HG03442 (cell line): ENCODE results near the gene PMM1.
"Not testable (repeated sequence)": the region's sequence is repeated elsewhere in the genome, so short reads cannot be mapped to it uniquely, and the experiment has no call there.

ENCODE experiments used
- ATAC-seq: cut with Tn5 transposase; IDR thresholded peaks from one replicate; pipeline ENCODE4 v1.9.1; 2021; ENCODE audit warnings: mild to moderate bottlenecking, moderate library complexity; ENCODE audit not compliant: unreplicated experiment

PMM1 gene

DNA sequence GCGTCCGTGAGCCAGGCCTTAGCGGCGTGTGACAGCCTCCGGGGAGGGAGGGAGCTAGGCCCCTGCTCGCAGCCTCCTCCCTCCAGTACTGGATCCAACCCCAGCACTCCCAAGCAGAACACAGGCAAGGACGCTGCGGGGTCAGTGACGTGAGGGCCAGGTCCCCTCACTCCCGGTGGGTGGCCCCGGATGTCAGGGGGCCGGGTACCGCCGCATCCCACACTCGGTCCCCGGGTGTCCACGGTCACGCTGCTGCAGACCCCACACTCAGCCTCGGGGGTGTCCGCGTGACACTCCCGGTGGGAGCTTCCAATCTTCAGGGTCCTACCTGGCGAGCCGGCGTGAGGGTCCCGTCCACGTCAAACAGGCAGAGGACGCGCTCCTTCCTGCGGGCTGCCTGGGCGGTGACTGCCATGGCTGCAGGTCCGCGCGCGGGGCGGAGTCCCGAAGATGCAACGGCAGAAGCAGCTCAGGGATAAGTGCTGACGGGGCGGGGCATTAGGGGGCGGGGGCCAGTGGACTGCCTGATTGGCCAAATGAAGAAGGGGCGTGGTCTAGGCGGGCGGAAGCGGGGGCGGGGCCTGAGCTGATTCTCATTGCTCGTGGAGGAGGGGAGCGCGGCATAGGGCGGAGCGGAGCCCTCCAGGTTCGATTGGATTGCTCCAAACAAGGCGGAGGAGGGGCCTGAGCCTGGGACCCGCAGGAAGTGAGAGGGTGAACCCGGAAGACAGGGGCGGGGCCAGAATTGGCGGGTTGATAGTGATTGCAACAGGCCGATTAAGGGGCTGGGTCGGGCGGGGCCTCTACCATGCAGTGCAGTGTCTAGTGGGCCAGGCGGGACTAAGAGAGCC is at the start of gene PMM1:
Gene PMM1, minus strand, starts transcription at position 450 of the 851 bp plus-strand sequence. Its CDS starts 35 bp downstream, at position 415.
- ATAC-seq = peak; percentile 84

DNA sequence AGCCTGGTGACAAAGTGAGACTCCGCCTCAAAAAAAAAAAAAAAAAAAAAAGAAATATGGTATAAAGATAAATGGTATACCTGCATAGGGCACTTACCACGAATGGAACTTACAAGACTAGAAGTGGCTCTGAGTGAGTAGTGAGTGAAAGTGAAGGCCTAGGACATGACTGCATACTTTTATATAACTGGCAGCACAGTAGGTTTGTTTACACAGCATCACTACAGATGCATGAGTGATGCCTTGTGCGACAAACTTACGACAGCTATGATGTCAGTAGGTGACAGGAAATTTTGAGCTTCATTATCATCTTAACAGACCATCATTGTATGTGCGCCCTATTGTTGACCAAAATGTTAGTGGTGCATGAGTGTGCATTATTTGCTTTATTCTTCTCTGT is 49.1 kb upstream of the PMM1 start:
- ATAC-seq = no peak

DNA sequence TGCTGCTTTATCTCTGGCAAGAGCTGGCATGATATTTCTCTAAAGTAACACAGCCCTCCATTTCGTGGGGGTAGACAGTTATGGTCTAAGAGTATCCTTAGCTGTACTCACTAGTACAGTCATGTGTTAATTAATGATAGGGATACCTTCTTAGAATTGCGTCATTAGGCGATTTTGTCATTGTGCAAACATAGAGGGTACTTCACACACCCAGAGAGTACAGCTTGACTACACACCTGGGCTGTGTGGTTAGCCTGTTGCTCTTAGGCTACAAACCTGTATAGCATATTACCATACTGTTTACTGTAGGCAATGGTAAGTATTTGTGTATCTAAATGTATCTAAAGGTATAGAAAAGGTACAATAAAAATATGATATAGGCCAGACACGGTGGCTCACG is 48.5 kb upstream of the PMM1 start:
- ATAC-seq = no peak

DNA sequence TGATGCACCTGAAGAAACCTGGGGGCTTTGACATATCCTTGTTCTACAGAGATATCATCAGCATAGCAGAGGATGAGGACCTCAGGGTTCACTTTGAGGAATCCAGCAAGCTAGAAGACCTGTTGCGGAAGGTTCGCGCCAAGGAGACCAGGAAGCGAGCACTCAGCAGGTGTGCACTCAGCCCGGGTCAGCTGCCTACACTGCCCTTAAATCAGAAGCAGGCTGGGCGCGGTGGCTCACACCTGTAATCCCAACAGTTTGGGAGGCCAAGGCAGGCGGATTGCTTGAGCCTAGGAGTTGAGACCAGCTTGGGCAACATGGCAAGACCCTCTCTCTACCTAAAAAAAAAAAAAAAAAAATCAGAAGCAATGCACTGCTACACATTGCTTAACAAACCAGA is 48.0 kb upstream of the PMM1 start:
- ATAC-seq = not testable (repeated sequence)

DNA sequence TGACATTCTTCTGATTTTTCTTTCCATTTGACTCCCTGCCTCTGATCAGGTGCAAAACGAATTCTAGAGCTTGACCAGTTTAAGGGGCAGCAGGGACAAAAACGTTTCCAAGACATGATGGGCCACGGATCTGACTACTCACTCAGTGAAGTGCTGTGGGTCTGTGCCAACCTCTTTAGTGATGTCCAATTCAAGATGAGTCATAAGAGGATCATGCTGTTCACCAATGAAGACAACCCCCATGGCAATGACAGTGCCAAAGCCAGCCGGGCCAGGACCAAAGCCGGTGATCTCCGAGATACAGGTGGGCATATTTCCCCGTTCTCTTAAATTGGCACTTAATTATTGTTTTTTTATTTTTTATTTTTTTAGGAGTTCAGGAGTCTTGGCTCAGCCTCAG is 46.8 kb upstream of the PMM1 start:
- ATAC-seq = no peak

DNA sequence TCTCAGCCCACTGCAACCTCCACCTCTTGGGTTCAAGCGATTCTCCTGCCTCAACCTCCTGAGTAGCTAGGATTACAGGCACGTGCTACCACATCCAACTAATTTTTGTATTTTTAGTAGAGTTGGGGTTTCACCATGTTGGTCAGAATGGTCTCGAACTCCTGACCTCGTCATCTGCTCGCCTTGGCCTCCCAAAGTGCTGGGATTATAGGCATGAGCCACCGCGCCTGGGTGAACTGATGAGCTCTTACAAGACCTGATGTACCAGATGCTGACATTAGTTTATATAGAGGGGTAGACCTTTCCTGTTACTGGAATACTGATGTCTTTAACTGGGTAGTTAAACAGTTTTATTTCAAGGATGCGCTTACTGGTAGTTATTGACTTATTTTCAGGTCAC is 45.0 kb upstream of the PMM1 start:
- ATAC-seq = not testable (repeated sequence)

DNA sequence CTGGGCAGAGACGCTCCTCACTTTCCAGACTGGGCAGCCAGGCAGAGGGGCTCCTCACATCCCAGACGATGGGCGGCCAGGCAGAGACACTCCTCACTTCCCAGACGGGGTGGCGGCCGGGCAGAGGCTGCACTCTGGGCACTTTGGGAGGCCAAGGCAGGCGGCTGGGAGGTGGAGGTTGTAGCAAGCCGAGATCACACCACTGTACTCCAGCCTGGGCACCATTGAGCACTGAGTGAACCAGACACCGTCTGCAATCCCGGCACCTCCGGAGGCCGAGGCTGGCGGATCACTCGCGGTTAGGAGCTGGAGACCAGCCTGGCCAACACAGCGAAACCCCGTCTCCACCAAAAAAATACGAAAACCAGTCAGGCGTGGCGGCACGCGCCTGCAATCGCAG is 42.0 kb upstream of the PMM1 start:
- not testable (repeated sequence) for ATAC-seq

DNA sequence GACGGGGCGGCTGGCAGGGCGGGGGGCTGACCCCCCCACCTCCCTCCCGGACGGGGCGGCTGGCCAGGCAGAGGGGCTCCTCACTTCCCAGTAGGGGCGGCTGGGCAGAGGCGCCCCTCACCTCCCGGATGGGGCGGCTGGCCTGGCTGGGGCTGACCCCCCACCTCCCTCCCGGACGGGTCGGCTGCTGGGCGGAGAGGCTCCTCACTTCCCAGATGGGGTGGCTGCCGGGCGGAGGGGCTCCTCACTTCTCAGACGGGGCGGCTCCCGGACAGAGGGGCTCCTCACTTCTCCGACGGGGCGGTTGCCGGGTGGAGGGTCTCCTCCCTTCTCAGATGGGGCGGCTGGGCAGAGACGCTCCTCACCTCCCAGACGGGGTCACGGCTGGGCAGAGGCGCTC is 41.5 kb upstream of the PMM1 start:
- not testable (repeated sequence) for ATAC-seq

DNA sequence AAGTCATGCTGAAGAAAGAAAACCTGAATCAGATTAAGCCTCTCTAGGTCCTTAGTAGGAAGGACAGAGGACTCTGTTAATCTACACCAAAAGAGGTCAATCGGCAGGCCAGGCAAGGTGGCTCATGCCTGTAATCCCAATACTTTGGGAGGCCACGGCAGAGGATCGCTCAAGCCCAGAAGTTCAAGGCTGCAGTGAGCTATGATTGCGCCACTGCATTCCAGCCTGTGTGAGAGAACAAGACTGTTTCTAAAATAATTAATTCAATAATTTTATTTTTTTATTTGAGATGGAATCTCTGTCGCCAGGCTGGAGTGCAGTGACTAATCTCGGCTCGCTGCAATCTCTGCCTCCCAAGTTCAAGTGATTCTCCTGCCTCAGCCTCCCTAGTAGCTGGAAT is 35.9 kb upstream of the PMM1 start:
- ATAC-seq = no peak

DNA sequence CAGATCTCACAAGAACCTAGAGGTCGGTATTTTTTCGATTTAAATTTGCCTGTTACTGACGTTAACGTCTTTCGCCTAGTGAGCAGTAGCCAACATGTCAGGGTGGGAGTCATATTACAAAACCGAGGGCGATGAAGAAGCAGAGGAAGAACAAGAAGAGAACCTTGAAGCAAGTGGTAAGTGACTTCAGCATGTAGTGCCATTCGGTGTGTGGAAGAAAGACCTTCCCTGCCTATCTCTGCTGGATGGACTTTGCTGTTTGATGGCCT is 32.2 kb upstream of the PMM1 start:
- no peak for ATAC-seq

DNA sequence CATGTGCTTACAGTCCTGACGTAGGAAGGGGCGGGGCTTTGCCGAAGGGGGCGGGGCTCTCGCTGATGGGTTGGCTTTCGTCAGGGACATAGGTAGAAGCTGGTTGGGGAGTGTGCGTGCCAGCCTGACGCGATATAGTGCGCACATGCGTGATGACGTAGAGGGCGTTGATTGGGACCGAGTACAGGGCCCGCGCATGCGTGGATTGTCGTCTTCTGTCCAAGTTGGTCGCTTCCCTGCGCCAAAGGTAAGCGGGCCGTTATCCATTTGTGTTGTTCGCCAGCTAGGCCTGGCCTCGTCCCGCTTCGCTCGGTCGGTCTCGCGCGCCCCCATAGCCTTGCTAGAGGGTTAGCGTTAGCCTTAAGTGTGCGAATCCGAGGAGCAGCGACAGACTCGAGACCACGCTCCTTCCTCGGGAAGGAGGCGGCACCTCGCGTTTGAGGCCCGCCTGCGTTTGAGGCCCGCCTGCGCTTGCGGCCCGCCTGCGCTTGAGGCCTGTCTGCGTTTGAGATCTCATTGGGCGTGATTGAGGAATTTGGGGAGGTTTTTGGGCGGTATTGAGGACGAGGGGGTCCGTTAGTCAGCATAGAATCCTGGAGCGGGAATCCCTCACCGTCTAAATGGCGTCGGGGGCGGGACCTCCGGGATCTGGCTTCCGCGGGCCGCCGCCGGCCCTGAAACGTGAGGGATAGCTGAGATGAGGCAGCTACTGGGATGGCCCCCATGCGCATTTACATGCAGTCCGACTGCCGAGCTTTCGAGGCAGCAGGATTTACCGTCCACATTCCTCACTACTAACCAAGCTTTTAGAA is 31.7 kb upstream of the PMM1 start, which contains the start of gene XRCC6:
Gene XRCC6, plus strand, starts transcription at position 197 of the 812 bp plus-strand sequence. CDS start 710 bp downstream, outside the sequence.
- peak; percentile 82 for ATAC-seq

DNA sequence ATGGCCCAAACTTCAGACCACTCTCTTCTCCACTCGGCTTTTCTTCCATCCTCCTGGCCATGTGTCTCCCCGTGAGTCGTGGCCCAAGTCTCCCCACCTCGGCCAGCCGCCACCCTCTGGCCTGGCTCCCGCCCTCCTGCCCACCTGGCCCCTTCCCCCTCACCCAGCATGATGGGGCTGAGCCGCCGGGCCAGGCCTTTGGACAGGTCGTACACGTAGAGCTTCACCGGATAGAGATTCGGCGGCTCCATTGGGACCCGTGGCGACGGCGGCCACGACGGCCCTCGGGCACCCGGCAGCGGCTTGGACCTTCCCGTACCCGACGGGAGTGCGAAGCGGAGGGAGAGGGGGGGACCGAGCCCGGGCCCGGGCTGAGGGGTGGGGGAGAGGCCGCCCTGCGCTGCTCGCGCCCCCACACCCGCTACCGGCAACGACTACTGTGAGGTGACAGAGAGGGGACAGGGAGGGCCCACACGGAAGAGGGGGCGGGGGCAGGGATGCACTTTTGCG is 31.0 kb upstream of the PMM1 start, which contains the start of gene DESI1:
Gene DESI1, minus strand, starts transcription at position 455 of the 510 bp plus-strand sequence. Its CDS starts 204 bp downstream, at position 251.
- ATAC-seq = no peak

DNA sequence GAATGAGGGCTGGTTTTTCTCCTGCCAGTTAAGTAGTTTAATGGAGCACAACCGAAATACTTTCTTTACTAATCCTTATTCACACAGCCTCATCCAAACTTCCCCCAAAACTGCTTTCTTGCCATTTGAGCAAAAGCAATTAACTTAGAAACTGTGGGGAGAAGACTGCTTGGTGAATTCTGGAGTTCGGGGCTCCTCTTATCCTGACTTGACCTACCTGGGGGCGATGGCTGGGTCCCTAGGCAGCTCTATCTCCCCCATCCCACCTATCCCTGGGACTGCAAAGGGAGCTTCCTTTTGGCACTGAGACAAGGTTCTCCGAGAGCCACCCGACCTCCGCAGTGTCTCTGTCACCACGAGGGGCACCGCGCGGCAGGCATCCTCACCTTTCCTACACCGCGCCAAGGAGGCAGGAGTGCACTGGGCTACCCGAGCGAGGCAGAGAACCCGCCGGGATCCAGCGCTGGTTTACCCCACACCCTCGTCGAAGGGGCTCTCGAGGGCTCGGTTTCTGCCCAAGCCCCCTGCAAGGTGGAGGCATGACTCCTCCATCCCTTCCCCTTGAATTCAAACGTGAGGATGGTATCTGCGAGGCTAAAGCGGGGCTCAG is 30.4 kb upstream of the PMM1 start:
- ATAC-seq = no peak

DNA sequence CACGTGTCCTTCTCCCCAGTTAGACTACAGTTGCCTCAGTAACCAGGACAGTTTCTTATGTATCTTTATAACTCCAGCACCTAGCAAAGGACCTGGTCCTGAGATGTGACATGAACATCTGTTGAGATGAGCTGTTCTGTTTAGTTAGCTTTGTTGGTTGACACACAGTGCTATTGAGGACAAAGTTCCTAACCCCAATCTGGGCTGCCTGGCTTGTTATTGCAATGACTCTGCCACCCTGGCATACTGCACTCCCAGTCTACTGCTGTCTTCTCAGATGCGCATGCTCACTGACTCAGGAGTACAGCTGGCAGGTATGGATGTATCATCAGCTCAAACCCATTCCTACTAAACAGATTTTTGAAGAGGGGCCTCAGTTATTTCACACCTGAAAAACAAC is 23.8 kb upstream of the PMM1 start:
- ATAC-seq = no peak

DNA sequence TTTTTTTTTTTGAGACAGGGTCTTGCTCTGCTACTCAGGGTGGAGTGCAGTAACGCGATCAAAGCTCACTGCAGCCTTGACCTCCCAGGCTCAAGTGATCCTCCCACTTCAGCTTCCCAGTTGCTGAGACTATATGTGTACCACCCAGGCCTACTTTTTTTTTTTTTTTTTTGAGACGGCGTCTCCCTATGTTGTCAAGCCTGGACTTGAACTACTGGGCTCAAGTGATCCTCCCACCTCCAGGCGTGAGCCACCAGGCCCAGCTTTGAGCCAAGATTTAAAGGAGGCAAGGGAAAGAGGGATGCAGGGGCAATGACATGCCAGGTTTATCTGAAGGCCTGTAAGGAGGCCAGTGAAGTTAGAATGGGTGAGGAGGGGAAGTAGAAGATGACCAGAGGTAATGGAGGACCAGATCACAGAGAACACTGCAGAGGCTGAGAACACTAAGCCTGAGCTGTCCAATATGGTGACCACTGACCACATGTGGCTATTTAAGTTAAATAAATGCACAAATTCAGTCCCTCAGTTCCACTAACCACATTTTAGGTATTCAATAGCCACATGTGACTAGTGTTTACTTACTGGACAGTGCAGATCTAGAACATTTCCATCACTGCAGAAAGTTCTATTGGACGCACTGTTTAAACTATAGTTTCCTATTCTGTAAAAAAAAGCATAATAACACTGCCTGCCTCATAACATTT is 23.1 kb upstream of the PMM1 start:
- no peak for ATAC-seq

DNA sequence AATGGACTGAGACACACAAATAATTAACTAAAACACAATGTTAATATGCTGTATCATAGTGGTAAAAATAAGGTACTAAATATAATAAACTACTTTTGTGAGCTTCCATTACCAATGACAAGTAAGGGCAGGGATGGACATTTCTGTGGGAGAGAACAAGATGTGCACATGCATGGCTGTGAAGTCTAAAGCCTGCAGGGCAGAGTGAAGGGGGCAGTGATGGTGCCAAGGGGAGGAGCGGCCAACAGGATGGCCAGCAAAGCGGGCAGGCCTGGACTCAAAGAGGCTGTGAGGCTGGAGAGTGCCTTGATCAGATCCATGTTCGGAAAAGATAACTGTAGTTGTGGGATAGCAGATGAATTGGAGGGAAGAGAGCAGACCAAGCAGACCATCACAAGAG is 18.7 kb upstream of the PMM1 start:
- no peak for ATAC-seq

DNA sequence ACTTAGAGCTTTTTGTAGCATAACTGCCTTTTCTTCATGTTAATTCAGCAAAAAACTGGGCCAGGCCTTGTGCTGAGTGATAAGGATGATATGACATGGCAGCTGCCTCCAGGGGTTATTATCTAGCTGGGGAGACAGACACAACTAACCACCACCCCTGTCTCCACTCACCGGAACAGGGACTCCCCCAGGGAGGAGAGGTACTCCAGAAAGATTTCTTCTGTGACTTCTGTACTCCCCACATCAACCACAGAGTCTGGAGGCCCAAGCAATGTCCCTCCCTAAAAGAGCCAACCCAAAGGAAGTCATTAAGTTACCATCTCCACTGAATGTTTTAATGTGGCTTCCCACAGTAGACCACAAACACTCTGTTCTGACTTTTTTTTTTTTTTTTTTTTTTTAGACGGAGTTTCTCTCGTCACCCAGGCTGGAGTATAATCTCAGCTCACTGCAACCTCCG is 14.3 kb upstream of the PMM1 start:
- ATAC-seq = peak; percentile 74

DNA sequence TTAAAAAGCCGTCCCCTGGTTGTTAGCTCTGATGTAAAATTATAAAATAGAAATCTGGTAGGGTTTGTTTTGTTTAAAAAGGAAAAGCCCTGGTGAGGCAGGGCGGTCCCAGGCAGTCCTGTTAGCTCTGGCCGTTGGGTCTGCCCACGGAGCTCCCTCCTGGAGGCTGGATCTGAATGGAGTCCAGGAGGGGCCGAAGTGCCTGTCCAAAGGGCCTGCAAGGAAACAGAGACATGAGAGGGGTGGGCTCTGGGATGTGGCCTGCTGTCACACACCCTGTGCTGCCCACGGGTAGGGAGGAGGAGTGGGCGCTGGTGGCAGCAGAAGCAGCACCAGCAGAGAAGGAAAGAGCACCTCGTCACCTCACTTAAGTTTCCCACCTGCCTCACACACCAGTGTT is 11.3 kb upstream of the PMM1 start:
- ATAC-seq = no peak

DNA sequence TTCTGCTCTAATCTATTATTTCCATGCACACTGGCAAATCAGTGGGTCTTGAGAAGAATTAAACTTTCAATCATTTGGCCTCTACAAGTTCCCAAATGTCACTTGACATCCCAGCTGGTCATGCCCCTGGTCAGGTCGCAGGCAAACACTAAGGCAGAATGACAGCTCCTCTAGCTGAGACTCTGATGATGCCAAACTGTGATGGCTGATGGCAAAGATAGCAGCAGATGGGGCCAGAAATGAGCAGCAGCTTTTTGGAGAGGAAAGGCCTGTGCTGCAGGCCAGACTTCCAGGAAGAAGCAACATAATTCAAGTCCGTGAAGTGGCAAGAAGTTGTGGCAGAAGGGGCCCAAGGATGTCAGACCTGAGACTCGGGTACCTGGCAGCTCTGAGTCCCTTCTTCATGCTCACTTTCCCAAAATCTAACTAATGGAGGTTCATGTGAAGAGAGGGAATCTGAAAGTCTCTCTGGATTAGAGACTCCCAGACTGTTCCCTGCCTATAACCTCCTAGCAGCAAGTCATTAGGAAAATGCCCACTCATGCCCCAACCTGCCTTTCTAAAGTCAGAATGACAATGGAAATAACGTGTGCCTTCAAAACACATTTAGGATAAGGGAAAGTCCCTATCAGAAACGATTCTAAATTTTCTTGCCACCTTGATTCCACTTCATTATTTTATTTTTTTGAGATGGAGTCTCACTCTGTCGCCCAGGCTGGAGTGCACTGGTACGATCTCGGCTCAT is 9.4 kb upstream of the PMM1 start:
- no peak for ATAC-seq

DNA sequence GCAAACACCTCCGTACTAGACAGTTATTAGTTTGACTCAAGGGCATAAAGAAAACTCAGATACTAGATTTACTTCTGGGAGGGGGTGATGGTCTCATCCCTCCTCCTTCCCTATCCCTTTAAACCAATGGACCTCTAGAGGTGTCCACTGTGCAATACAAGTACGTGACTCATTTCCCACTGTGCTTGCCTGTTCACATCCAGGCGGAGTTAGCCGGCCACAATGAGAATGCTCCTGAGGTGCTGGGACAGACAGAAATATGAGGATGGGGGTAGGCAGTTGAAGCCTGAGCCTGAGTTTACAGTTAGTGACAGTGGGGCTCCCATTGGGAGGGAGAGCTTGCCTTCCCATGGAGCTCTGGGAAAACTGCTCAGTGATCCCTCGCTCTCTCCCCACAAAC is 8.4 kb upstream of the PMM1 start:
- no peak for ATAC-seq
